Keratinocyte (primary cell): ENCODE data around the gene TMCC2. TPM values are rescaled to one million over a fixed set of nuclear protein-coding genes. Genes with fewer than 3 reads are reported as not detected.

Source experiments
- DNase-seq: peaks from one replicate; pipeline ENCODE4 v3.0.0-alpha.2; 2011; ENCODE audit warnings: low read depth, missing footprints, low spot score
- FAIRE-seq: peaks from 2 replicates; lab custom pipeline; 2011; peaks lifted over from hg19 to GRCh38; lab: Jason Lieb, UNC
- H2AFZ ChIP-seq: 2 replicates; pipeline ENCODE4 v1.6.0; 2012; ENCODE audit warnings: low read length, control low read depth, inconsistent platforms; ENCODE audit not compliant: control insufficient read depth
- H3K27ac ChIP-seq: 2 replicates; pipeline ENCODE4 v1.5.1; 2011; ENCODE audit warnings: low read length; ENCODE audit not compliant: control insufficient read depth, insufficient read depth
- H3K27me3 ChIP-seq: 3 replicates; pipeline ENCODE4 v1.6.0; 2011; ENCODE audit warnings: low read length; ENCODE audit not compliant: control insufficient read depth, insufficient read depth; ENCODE audit errors: extremely low read depth
- H3K36me3 ChIP-seq, 2 experiments: 2 replicates in 1 of 2; 3 replicates in 1 of 2; pipeline ENCODE4 v1.5.1; 2011; ENCODE audit warnings: low read length in 2 of 2, mild to moderate bottlenecking in 1 of 2; ENCODE audit not compliant: control insufficient read depth in 2 of 2, insufficient read depth in 2 of 2; ENCODE audit errors: extremely low read depth in 1 of 2
- H3K4me1 ChIP-seq: 3 replicates; pipeline ENCODE4 v1.5.1; 2011; ENCODE audit warnings: low read length; ENCODE audit not compliant: control insufficient read depth, insufficient read depth; ENCODE audit errors: extremely low read depth
- H3K4me2 ChIP-seq: 3 replicates; pipeline ENCODE4 v1.6.0; 2011; ENCODE audit warnings: low read depth, low read length; ENCODE audit not compliant: control insufficient read depth, insufficient read depth; ENCODE audit errors: extremely low read depth
- H3K4me3 ChIP-seq, 3 experiments: fragments of 200-600 bp in 1 of 3; sonication (generic) in 1 of 3; 2 replicates in 2 of 3; 3 replicates in 1 of 3; pipeline ENCODE4 v1.5.1; 2011 to 2016; ENCODE audit warnings: low read length in 3 of 3, mild to moderate bottlenecking in 3 of 3, control low read depth in 2 of 3, inconsistent platforms in 1 of 3, low read depth in 1 of 3, mixed read lengths in 1 of 3, mixed run types in 1 of 3, moderate library complexity in 1 of 3; ENCODE audit not compliant: control insufficient read depth in 2 of 3, insufficient read depth in 2 of 3; ENCODE audit errors: extremely low read depth in 1 of 3
- H3K79me2 ChIP-seq: 2 replicates; pipeline ENCODE4 v1.6.0; 2012; ENCODE audit warnings: low read length; ENCODE audit not compliant: control insufficient read depth, insufficient read depth
- H3K9ac ChIP-seq: 3 replicates; pipeline ENCODE4 v1.6.0; 2011; ENCODE audit warnings: low read length; ENCODE audit not compliant: control insufficient read depth, insufficient read depth; ENCODE audit errors: extremely low read depth
- H3K9me1 ChIP-seq: 3 replicates; pipeline ENCODE4 v1.6.0; 2011; ENCODE audit warnings: low read length; ENCODE audit not compliant: control insufficient read depth, insufficient read depth; ENCODE audit errors: extremely low read depth
- H3K9me3 ChIP-seq: 2 replicates; pipeline ENCODE4 v1.5.1; 2012; ENCODE audit warnings: low read depth, low read length; ENCODE audit not compliant: control insufficient read depth
- H4K20me1 ChIP-seq: 3 replicates; pipeline ENCODE4 v1.6.0; 2011; ENCODE audit warnings: low read length; ENCODE audit not compliant: control insufficient read depth, insufficient read depth; ENCODE audit errors: extremely low read depth
- EZH2 ChIP-seq: IDR thresholded peaks from one replicate; pipeline ENCODE4 v1.6.1; 2012; ENCODE audit warnings: inconsistent platforms, mild to moderate bottlenecking, low read length, moderate library complexity
- dilution Hi-C: fragments of 300-500 bp; cut with MboI; formaldehyde crosslinking; loops from one replicate; pipeline ENCODE4 v1.7.0; 2020; ENCODE audit warnings: low sequenced_read_pairs; ENCODE audit not compliant: extremely low pct_ligation_motif_present
- polyA plus RNA-seq, 5 experiments: library from polyadenylated mRNA; depleted of rRNA in 3 of 5; stranded (reverse) in 3 of 5; stranded (forward) in 1 of 5; unstranded in 1 of 5; fragments of >200 nt; gene quantifications; 1 replicate in 1 of 5; 2 replicates in 3 of 5; 3 replicates in 1 of 5; pipeline versions ENCODE4 v1.2.1 to v1.2.3, GENCODE V29; 2011 to 2012; ENCODE audit warnings: missing spikeins in 2 of 5, low read depth in 1 of 5, low replicate concordance in 1 of 5
- TF ChIP-seq, protein P1 (sequence below), 3 experiments: IDR thresholded peaks in 1 of 3; conservative IDR thresholded peaks in 1 of 3; optimal IDR thresholded peaks in 1 of 3; 2 replicates in 2 of 3; 3 replicates in 1 of 3; pipeline versions ENCODE3 to v1.5.1; 2011; ENCODE audit warnings: low read length in 3 of 3, mild to moderate bottlenecking in 3 of 3, moderate library complexity in 2 of 3, control low read depth in 1 of 3, inconsistent platforms in 1 of 3; ENCODE audit not compliant: insufficient read depth in 2 of 3; ENCODE audit errors: extremely low read depth in 1 of 3

TMCC2 gene
- polyA plus RNA-seq, 1 donor (not counting 4 experiments of a cell fraction or from before 2014, with no cell fraction given), result 0.60 TPM

DNA sequence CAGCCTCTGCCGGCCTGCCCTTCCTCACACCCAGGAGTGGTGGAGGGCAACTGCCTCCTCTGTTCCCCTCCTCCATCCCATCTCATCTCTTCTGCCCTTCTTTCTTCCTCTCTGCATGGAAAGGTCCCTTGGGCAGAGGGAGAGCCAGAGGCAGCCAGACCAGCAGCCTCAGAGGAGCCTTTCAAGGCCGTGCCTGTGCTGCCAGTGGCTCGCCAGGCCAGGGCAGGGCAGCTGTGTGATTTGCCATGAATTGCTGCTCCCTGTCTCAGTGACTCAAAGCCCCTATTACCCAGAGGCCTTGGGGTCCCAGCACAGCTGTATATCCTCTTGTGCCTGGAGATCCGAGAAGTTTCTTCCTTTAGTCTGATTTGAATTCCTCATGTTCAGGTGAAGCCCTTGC, 21.9 kb downstream of the TMCC2 start:
- Histone ChIP-seq H3K4me3 (no peak overlapping the region), H3K9ac (no peak overlapping the region), H3K27ac (no peak overlapping the region), H2AFZ (no peak overlapping the region), H3K4me2 (no peak overlapping the region), H3K27me3 (no peaks in the 10 kb centered on the region), H3K36me3 (no peaks in the 10 kb centered on the region), H3K9me1 (no peaks in the 10 kb centered on the region), H3K9me3 (no peaks in the 10 kb centered on the region), H3K79me2 (no peaks in the 10 kb centered on the region), H3K4me1 (no peaks in the 10 kb centered on the region), H4K20me1 (no peaks in the 10 kb centered on the region)
- TF ChIP-seq, protein P1, sequence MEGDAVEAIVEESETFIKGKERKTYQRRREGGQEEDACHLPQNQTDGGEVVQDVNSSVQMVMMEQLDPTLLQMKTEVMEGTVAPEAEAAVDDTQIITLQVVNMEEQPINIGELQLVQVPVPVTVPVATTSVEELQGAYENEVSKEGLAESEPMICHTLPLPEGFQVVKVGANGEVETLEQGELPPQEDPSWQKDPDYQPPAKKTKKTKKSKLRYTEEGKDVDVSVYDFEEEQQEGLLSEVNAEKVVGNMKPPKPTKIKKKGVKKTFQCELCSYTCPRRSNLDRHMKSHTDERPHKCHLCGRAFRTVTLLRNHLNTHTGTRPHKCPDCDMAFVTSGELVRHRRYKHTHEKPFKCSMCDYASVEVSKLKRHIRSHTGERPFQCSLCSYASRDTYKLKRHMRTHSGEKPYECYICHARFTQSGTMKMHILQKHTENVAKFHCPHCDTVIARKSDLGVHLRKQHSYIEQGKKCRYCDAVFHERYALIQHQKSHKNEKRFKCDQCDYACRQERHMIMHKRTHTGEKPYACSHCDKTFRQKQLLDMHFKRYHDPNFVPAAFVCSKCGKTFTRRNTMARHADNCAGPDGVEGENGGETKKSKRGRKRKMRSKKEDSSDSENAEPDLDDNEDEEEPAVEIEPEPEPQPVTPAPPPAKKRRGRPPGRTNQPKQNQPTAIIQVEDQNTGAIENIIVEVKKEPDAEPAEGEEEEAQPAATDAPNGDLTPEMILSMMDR (optimal IDR thresholded peaks at IDR 0.05 in 1 of 3, IDR thresholded peaks at IDR 0.05 in 1 of 3, conservative IDR thresholded peaks at IDR 0.05 in 1 of 3; ENCODE audit: extremely low read depth in 1 of 3, insufficient read depth in 2 of 3, low read length in 3 of 3), result no peak
- no peak for TF ChIP-seq EZH2
- no peak for FAIRE-seq
- DNase-seq, result no peak
- dilution Hi-C loops, result no loop called here

DNA sequence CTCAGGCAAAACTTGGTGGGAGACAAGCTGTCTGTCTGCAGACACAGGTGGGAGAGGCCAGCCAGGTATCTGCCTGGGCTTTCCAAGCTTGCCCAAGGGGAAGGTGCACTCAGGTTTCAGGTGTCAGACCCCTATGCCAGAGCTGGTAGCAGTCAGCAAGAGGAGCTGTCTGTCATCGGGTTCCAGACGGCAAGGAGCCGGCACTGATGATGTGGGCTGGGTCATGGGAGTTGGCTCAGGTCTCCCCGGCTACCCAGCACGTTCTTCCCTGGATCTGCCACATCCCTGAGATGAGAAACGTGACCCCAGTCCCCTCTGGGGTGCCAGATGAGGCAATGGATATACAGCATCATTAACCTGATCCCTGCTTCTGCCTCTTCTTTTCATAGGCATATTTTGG, 23.0 kb downstream of the TMCC2 start:
- Histone ChIP-seq H3K9ac (no peak overlapping the region), H3K9me3 (no peaks in the 10 kb centered on the region), H3K36me3 (no peaks in the 10 kb centered on the region), H3K4me2 (no peak overlapping the region), H3K9me1 (no peaks in the 10 kb centered on the region), H4K20me1 (no peaks in the 10 kb centered on the region), H3K4me1 (no peaks in the 10 kb centered on the region), H3K27ac (no peak overlapping the region), H2AFZ (no peak overlapping the region), H3K27me3 (no peaks in the 10 kb centered on the region), H3K4me3 (no peak overlapping the region), H3K79me2 (no peaks in the 10 kb centered on the region)
- FAIRE-seq (no peak), DNase-seq (no peak)
- dilution Hi-C loops, result no loop called here
- no peak for TF ChIP-seq EZH2
- TF ChIP-seq, protein P1 (optimal IDR thresholded peaks at IDR 0.05 in 1 of 3, IDR thresholded peaks at IDR 0.05 in 1 of 3, conservative IDR thresholded peaks at IDR 0.05 in 1 of 3; ENCODE audit: extremely low read depth in 1 of 3, insufficient read depth in 2 of 3, low read length in 3 of 3), result no peak
